ENCODE measurements around the gene NIPAL4.

Gene NIPAL4

GRCh38 chr5:157518963-157519362 lies 59.0 kb downstream of the NIPAL4 start:
- DNase-seq, result no peak

GRCh38 chr5:157519579-157520253 lies 59.7 kb downstream of the NIPAL4 start:
- DNase-seq, result no peak

- no peak for DNase-seq
Observed at GRCh38 chr5:157520911-157521703, 61.1 kb downstream of the NIPAL4 start.

- no peak for DNase-seq
Observed at GRCh38 chr5:157521704-157522029, 61.7 kb downstream of the NIPAL4 start.

GRCh38 chr5:157523976-157524375 lies 64.0 kb downstream of the NIPAL4 start:
- DNase-seq, result no peak

Data from activated gamma-delta T cell treated with Interleukin-2 at 50 U/mL for 16 hours (primary cell).